NCI-H69 (cell line): ENCODE results near the gene LATS1.

Source experiments
- DNase-seq: peaks from one replicate; lab custom pipeline; 2025; lab: John Stamatoyannopoulos, UW

LATS1 gene

DNA sequence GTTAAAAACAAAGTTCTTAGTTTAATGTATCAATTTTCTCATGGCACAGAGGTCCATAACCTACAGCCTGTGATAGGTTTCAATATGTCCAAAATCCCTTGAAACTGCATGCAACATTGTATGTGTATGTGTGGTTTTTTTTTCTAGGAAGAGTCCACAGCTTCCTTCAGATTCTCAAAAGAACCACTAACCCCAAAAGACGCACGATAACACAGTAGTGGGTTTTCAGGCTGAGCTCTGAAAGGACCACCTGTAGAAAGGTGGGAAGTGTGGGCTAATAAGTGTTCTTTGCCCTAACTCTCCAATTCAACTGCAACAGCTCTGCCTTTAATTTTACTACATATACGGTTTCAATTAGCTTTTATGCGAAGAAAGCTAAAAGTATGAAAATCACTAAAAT is 57.9 kb downstream of the LATS1 start:
- DNase-seq: no peak

GRCh38 chr6:149657441-149657840 is 60.5 kb downstream of the LATS1 start:
- DNase-seq: no peak

- no peak for DNase-seq
Measured at GRCh38 chr6:149651056-149651455, 66.8 kb downstream of the LATS1 start.

DNA sequence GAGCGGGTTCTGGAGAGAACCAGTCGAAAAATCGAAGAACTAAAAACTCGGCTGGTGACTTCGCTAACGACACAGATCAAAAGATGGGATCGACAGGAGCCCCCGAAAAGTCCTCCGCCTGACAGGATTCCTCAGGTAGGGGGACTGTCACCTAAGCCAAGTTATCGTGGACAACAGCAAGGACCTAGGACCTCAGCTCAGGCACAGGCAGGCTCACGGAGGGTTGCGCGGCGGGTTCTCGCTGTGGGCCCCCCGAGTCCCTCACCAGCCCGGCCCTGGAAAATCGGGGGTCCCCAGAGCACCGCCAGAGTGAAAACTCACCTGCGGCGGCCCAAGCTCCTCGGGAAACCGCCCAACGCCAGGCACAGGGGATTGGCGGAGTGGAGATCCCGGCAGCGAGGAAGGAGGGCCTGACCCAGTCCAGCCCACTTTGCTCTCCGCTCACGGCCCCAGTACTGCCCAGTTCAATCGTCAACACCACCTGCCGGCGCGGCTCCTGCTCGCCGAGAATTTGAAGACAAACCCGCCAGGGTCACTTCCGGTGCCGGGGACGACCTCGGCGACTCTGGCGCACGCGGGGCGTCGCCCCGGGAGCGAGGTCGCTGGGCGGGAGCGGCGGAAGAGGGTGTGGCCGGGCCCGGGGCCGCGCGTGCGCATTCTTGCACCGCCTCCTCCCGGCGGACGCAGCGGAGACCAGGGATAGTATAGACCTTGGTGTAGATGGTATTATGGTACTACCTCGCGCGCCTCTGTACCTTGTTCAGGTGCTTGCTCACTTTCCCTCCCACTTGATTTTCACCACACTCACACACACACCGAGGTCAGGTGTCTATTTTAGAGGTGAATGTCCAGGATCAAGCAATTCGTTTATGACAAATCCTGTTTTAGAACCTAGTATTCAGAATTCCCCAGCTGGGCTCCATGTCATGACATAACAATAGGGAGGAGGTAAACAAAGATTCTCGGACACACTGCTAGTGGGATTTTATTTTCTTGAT is 69.5 kb downstream of the LATS1 start, which contains the start of gene KATNA1:
Gene KATNA1 (minus strand): TSS at position 567 of the 998 bp plus-strand sequence. CDS start 10,167 bp downstream, outside the sequence.
- DNase-seq: peak; percentile 96

GRCh38 chr6:149646599-149646998 is 71.3 kb downstream of the LATS1 start:
- no peak for DNase-seq

GRCh38 chr6:149642829-149643580 is 74.9 kb downstream of the LATS1 start:
- no peak for DNase-seq

GRCh38 chr6:149636124-149636523 is 81.8 kb downstream of the LATS1 start:
- DNase-seq: no peak

- DNase-seq: no peak
Measured at GRCh38 chr6:149634315-149634714, 83.6 kb downstream of the LATS1 start.

DNA sequence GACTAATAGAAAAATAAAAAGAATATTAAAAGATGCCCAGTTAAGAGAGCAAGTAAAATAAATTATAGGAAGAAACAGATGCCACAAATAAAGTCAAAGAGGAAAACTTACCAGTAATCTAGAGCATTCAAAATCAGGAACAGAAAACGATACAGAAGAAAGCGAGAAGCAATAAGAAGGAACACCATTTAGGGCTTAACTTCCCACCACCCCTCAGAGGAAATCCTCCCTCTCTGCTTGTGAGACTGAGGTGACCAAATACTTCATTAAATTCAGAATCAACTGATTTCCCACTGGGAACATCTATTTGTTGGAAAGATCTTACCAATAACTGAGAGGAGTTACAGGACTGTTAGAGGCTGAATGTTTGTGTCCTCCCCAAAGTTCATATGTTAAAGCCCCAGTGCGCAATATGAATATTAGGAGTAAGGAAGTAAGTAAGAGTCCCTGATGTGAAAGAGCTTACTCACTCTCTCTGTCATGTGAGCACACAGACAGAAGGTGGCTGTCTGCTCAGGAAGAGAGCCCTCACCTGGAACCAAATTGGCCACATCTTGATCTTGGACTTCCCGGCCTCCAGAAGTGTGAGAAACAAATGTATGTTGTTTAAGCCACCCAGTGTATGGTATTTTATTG is 88.9 kb downstream of the LATS1 start:
- DNase-seq: no peak

DNA sequence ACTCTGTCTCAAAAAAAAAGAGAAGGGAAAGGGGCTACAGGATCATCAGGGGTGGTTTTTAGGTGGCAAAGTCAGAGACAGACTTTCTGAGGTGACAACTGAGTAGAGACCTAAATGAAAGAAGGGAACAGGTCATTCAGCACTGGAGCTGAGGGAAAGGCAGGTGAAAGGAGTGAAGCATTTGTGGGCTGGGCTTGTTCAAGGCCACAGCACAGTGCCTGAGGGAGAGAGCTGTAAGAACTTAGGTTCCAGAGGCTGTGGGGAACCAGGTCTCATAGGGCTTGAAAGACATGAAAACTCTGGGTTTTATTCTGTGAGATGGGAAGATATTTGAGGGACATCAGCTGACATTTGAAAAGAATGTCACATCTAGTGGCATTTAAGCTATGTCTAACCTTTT is 90.2 kb downstream of the LATS1 start:
- no peak for DNase-seq

DNA sequence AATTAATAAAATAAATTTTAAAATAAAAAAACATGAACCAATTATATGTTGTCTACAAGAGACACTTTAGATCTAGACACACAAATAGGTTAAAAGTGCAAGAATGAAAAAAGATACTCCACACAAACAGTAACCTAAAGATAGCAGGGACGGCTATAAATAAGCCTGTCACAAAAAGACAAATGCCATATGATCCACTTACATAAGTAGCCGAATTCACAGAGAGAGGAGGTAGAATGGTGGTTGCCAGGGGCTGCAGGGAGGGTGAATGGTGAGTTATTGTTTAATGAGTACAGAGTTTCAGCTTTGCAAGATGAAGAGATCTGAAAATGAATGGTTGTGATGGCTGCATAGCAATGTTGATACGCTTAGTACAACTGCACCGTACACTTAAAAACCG is 102.1 kb downstream of the LATS1 start:
- DNase-seq: no peak

GRCh38 chr6:149614337-149614736 is 103.6 kb downstream of the LATS1 start:
- no peak for DNase-seq

DNA sequence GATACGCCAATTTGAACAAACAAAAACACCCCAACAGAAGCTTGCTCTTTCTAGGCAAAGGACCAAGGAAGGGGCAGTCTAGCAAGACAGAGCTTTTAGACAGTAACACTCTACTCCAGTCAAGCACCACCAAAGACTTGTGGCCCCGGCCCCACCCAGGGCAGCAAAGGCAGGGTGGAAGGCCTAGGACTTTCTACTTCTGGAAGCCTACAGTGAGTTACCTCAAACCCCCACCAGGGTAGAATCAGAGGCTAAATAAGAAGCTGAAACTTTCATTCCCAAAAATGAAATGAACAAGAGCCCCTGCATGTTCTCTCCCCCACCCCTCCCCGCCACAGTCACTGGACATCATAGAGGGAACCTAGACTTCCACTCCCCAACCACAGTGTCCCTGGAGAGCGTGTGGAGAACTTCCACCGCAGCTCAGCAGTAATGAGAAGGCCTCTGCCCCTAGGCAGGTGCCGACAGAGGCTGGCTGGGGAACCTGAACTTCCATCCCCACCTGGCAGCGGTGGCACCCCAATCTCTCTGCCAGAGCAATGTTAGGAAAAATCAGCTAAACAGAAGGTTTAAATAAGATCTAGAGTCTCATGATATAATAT is 109.4 kb downstream of the LATS1 start:
- no peak for DNase-seq
